ENCODE results near the gene ABCC4. TPM values are rescaled to one million over a fixed set of nuclear protein-coding genes. Genes with fewer than 3 reads are reported as not detected.

ABCC4 gene
- total RNA-seq, 1 donor from 2014 or later, result 13.3 TPM

- Histone ChIP-seq H3K4me1 (no peaks in the 10 kb centered on the region), H3K9me3 (no peaks in the 10 kb centered on the region), H3K36me3 (no peaks in the 10 kb centered on the region), H3K27ac (no peak overlapping the region), H3K4me3 (no peak overlapping the region), H3K27me3 (no peaks in the 10 kb centered on the region)
- no peak for DNase-seq (ENCODE audit: extremely low spot score in 2 of 2)
- intact Hi-C loops (cut with DNase I), result no loop called here
- TF ChIP-seq CTCF (IDR thresholded peaks at IDR 0.05) (no peak), POLR2AphosphoS5 (IDR thresholded peaks at IDR 0.05; ENCODE audit: insufficient read depth in 1 of 2, low read depth in 1 of 2) (no peak), POLR2A (IDR thresholded peaks at IDR 0.05) (no peak)
Observed at GRCh38 chr13:95123726-95124125, 177.5 kb downstream of the ABCC4 start.

GRCh38 chr13:95122063-95122462 lies 179.2 kb downstream of the ABCC4 start:
- Histone ChIP-seq H3K4me1 (no peaks in the 10 kb centered on the region), H3K4me3 (no peak overlapping the region), H3K9me3 (no peaks in the 10 kb centered on the region), H3K36me3 (no peaks in the 10 kb centered on the region), H3K27ac (no peak overlapping the region), H3K27me3 (no peaks in the 10 kb centered on the region)
- no peak for TF ChIP-seq POLR2AphosphoS5 (IDR thresholded peaks at IDR 0.05; ENCODE audit: insufficient read depth in 1 of 2, low read depth in 1 of 2)
- no peak for TF ChIP-seq CTCF (IDR thresholded peaks at IDR 0.05)
- no peak for TF ChIP-seq POLR2A (IDR thresholded peaks at IDR 0.05)
- intact Hi-C loops (cut with DNase I), result no loop called here
- no peak for DNase-seq (ENCODE audit: extremely low spot score in 2 of 2)

- Histone ChIP-seq H3K27me3 (no peaks in the 10 kb centered on the region), H3K4me3 (no peak overlapping the region), H3K27ac (no peak overlapping the region), H3K4me1 (no peaks in the 10 kb centered on the region), H3K9me3 (no peaks in the 10 kb centered on the region), H3K36me3 (no peaks in the 10 kb centered on the region)
- intact Hi-C loops (cut with DNase I), result no loop called here
- no peak for TF ChIP-seq POLR2AphosphoS5 (IDR thresholded peaks at IDR 0.05; ENCODE audit: insufficient read depth in 1 of 2, low read depth in 1 of 2)
- DNase-seq (ENCODE audit: extremely low spot score in 2 of 2), result no peak
Observed at GRCh38 chr13:95121516-95121915, 179.7 kb downstream of the ABCC4 start.

- TF ChIP-seq POLR2A (IDR thresholded peaks at IDR 0.05), result no peak
- no peak for TF ChIP-seq CTCF (IDR thresholded peaks at IDR 0.05)
- TF ChIP-seq POLR2AphosphoS5 (IDR thresholded peaks at IDR 0.05; ENCODE audit: insufficient read depth in 1 of 2, low read depth in 1 of 2), result no peak
- intact Hi-C loops (cut with DNase I), result no loop called here
- Histone ChIP-seq H3K27ac (no peak overlapping the region), H3K4me3 (no peak overlapping the region), H3K27me3 (no peaks in the 10 kb centered on the region), H3K36me3 (no peaks in the 10 kb centered on the region), H3K9me3 (no peaks in the 10 kb centered on the region), H3K4me1 (no peaks in the 10 kb centered on the region)
- no peak for DNase-seq (ENCODE audit: extremely low spot score in 2 of 2)
Observed at GRCh38 chr13:95120650-95121049, 180.6 kb downstream of the ABCC4 start.

- Histone ChIP-seq H3K27me3 (no peaks in the 10 kb centered on the region), H3K9me3 (no peaks in the 10 kb centered on the region), H3K4me3 (no peak overlapping the region), H3K36me3 (no peaks in the 10 kb centered on the region), H3K27ac (no peak overlapping the region), H3K4me1 (no peaks in the 10 kb centered on the region)
- intact Hi-C loops (cut with DNase I), result no loop called here
- TF ChIP-seq POLR2AphosphoS5 (IDR thresholded peaks at IDR 0.05; ENCODE audit: insufficient read depth in 1 of 2, low read depth in 1 of 2), result no peak
- TF ChIP-seq CTCF (IDR thresholded peaks at IDR 0.05), result no peak
- no peak for TF ChIP-seq POLR2A (IDR thresholded peaks at IDR 0.05)
- DNase-seq (ENCODE audit: extremely low spot score in 2 of 2), result no peak
Observed at GRCh38 chr13:95118541-95119324, 182.5 kb downstream of the ABCC4 start.

Data from vagina (tissue), 2 donors.